HEK293 (cell line): Measurements from ENCODE around the gene GRAMD1C.

Source experiments
- GLI2 ChIP-seq: fragments of 450-650 bp; formaldehyde crosslinking; IDR thresholded peaks from 2 replicates; pipeline ENCODE4; 2017; ENCODE audit warnings: missing biosample characterization, missing genetic modification characterization, low read depth, borderline replicate concordance
- HOXD13 ChIP-seq: sonication (generic); formaldehyde crosslinking; IDR thresholded peaks from 2 replicates; pipeline ENCODE4 v1.8.0; 2022; ENCODE audit warnings: missing genetic modification reagents, borderline replicate concordance
- SALL2 ChIP-seq: fragments of 450-650 bp; formaldehyde crosslinking; IDR thresholded peaks from 2 replicates; pipeline ENCODE4 v1.5.0; 2017; ENCODE audit warnings: missing biosample characterization, mild to moderate bottlenecking, missing genetic modification characterization, borderline replicate concordance
- YY1 ChIP-seq: fragments of 450-650 bp; formaldehyde crosslinking; IDR thresholded peaks from 2 replicates; pipeline ENCODE4 v1.5.1; 2018; ENCODE audit warnings: missing biosample characterization, missing genetic modification characterization
- ZFP37 ChIP-seq: fragments of 450-650 bp; formaldehyde crosslinking; IDR thresholded peaks from 2 replicates; pipeline ENCODE4 v1.5.1; 2016; ENCODE audit warnings: missing biosample characterization, missing genetic modification characterization
- ZNF133 ChIP-seq: fragments of 450-650 bp; formaldehyde crosslinking; IDR thresholded peaks from 2 replicates; pipeline ENCODE4 v1.5.1; 2016; ENCODE audit warnings: missing biosample characterization, missing genetic modification characterization
- ZNF621 ChIP-seq: fragments of 450-650 bp; formaldehyde crosslinking; IDR thresholded peaks from 2 replicates; pipeline ENCODE4 v1.5.1; 2017; ENCODE audit warnings: missing biosample characterization, missing genetic modification characterization
- ZNF776 ChIP-seq: fragments of 450-650 bp; formaldehyde crosslinking; IDR thresholded peaks from 2 replicates; pipeline ENCODE4 v1.5.0; 2017; ENCODE audit warnings: missing biosample characterization, missing genetic modification characterization, borderline replicate concordance
- TF ChIP-seq, protein P1 (sequence below): fragments of 450-650 bp; formaldehyde crosslinking; IDR thresholded peaks from 2 replicates; pipeline ENCODE4 v1.5.1; 2016; ENCODE audit warnings: missing biosample characterization, missing genetic modification characterization
- TF ChIP-seq, protein P2 (sequence below): fragments of 450-650 bp; formaldehyde crosslinking; IDR thresholded peaks from 2 replicates; pipeline ENCODE4 v1.5.1; 2016; ENCODE audit warnings: missing biosample characterization, missing genetic modification characterization
- TF ChIP-seq, protein P3 (sequence below): fragments of 450-650 bp; formaldehyde crosslinking; IDR thresholded peaks from 2 replicates; pipeline ENCODE4 v1.5.1; 2016; ENCODE audit warnings: missing biosample characterization, missing genetic modification characterization, borderline replicate concordance
- TF ChIP-seq, protein P4 (sequence below): fragments of 450-650 bp; formaldehyde crosslinking; IDR thresholded peaks from 2 replicates; pipeline ENCODE4 v1.5.1; 2016; ENCODE audit warnings: missing biosample characterization, missing genetic modification characterization

DNA sequence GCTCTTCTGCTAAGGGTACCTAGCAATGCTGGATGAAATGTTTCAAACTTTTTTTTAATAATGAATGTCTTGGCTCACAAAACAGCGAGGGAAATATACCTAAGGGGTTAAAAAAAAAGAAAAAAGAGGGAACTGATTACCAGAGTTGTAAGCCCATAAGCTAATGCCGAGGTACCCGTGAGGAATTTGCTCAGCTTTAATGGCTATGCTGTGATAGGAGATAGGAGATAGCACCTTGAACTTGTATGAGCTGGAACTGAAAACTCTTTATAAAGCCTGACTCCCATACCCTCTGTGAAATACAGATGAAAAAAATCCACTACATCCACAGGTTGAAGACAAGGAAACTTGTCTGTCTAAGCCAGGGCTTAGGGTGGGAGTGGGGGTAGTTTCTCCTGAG lies 13.9 kb downstream of the GRAMD1C start:
- TF ChIP-seq, protein P1, sequence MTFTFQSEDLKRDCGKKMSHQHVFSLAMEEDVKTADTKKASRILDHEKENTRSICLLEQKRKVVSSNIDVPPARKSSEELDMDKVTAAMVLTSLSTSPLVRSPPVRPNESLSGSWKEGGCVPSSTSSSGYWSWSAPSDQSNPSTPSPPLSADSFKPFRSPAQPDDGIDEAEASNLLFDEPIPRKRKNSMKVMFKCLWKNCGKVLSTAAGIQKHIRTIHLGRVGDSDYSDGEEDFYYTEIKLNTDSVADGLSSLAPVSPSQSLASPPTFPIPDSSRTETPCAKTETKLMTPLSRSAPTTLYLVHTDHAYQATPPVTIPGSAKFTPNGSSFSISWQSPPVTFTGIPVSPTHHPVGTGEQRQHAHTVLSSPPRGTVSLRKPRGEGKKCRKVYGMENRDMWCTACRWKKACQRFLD (tag by site-specific recombination), result no peak
- TF ChIP-seq, protein P2, sequence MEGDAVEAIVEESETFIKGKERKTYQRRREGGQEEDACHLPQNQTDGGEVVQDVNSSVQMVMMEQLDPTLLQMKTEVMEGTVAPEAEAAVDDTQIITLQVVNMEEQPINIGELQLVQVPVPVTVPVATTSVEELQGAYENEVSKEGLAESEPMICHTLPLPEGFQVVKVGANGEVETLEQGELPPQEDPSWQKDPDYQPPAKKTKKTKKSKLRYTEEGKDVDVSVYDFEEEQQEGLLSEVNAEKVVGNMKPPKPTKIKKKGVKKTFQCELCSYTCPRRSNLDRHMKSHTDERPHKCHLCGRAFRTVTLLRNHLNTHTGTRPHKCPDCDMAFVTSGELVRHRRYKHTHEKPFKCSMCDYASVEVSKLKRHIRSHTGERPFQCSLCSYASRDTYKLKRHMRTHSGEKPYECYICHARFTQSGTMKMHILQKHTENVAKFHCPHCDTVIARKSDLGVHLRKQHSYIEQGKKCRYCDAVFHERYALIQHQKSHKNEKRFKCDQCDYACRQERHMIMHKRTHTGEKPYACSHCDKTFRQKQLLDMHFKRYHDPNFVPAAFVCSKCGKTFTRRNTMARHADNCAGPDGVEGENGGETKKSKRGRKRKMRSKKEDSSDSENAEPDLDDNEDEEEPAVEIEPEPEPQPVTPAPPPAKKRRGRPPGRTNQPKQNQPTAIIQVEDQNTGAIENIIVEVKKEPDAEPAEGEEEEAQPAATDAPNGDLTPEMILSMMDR (tag by site-specific recombination), result no peak
- TF ChIP-seq GLI2, result no peak
- no peak for TF ChIP-seq ZNF621
- TF ChIP-seq, protein P3, sequence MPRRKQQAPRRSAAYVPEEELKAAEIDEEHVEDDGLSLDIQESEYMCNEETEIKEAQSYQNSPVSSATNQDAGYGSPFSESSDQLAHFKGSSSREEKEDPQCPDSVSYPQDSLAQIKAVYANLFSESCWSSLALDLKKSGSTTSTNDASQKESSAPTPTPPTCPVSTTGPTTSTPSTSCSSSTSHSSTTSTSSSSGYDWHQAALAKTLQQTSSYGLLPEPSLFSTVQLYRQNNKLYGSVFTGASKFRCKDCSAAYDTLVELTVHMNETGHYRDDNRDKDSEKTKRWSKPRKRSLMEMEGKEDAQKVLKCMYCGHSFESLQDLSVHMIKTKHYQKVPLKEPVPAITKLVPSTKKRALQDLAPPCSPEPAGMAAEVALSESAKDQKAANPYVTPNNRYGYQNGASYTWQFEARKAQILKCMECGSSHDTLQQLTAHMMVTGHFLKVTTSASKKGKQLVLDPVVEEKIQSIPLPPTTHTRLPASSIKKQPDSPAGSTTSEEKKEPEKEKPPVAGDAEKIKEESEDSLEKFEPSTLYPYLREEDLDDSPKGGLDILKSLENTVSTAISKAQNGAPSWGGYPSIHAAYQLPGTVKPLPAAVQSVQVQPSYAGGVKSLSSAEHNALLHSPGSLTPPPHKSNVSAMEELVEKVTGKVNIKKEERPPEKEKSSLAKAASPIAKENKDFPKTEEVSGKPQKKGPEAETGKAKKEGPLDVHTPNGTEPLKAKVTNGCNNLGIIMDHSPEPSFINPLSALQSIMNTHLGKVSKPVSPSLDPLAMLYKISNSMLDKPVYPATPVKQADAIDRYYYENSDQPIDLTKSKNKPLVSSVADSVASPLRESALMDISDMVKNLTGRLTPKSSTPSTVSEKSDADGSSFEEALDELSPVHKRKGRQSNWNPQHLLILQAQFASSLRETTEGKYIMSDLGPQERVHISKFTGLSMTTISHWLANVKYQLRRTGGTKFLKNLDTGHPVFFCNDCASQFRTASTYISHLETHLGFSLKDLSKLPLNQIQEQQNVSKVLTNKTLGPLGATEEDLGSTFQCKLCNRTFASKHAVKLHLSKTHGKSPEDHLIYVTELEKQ (tag by site-specific recombination), result no peak
- no peak for TF ChIP-seq SALL2
- TF ChIP-seq ZNF776, result no peak
- no peak for TF ChIP-seq ZNF133
- TF ChIP-seq HOXD13 (CRISPR knock-in tag), result no peak
- TF ChIP-seq, protein P4, sequence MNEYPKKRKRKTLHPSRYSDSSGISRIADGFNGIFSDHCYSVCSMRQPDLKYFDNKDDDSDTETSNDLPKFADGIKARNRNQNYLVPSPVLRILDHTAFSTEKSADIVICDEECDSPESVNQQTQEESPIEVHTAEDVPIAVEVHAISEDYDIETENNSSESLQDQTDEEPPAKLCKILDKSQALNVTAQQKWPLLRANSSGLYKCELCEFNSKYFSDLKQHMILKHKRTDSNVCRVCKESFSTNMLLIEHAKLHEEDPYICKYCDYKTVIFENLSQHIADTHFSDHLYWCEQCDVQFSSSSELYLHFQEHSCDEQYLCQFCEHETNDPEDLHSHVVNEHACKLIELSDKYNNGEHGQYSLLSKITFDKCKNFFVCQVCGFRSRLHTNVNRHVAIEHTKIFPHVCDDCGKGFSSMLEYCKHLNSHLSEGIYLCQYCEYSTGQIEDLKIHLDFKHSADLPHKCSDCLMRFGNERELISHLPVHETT (tag by site-specific recombination), result no peak
- TF ChIP-seq ZFP37 (tag by site-specific recombination), result no peak
- TF ChIP-seq YY1, result no peak
